GM12873 (cell line): ENCODE measurements around the gene C3.

Source experiments
- TF ChIP-seq, protein P1 (sequence below): IDR thresholded peaks from 2 replicates; pipeline ENCODE4 v1.5.1; 2012; ENCODE audit warnings: low read depth, mild to moderate bottlenecking, moderate library complexity, low read length, control low read depth; ENCODE audit not compliant: insufficient read depth; ENCODE audit errors: missing control alignments

C3 gene

DNA sequence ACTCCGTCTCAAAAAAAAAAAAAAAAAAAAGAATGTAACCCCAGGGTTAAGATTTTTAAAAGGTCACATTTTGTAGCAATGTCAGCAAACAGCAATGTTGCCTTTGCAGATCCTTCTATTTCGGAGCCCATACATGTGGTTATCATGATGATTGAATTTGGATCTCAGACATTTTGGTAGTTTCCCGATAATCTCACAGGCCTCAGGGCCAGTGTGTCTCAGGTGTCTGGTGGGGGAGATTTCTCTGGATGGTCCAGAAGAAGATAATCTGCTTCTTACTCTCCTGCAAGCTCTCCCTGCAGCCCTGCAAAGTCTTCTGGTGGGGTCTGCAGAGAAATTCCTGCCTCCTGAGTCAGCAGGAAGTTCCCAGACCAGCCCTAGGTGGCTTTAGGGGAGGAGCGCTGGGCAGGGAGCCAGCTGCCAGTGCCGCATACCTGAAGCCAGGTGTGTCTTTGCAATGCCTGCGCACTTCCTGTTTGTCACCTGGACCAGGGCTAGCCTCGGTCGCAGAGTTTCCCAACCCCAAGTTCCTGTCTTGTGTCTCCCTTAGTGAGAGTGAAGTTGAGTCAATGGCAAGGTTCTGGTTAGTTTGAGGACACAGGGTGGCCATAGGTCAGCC, 45.4 kb upstream of the C3 start:
- TF ChIP-seq, protein P1, sequence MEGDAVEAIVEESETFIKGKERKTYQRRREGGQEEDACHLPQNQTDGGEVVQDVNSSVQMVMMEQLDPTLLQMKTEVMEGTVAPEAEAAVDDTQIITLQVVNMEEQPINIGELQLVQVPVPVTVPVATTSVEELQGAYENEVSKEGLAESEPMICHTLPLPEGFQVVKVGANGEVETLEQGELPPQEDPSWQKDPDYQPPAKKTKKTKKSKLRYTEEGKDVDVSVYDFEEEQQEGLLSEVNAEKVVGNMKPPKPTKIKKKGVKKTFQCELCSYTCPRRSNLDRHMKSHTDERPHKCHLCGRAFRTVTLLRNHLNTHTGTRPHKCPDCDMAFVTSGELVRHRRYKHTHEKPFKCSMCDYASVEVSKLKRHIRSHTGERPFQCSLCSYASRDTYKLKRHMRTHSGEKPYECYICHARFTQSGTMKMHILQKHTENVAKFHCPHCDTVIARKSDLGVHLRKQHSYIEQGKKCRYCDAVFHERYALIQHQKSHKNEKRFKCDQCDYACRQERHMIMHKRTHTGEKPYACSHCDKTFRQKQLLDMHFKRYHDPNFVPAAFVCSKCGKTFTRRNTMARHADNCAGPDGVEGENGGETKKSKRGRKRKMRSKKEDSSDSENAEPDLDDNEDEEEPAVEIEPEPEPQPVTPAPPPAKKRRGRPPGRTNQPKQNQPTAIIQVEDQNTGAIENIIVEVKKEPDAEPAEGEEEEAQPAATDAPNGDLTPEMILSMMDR, result no peak

DNA sequence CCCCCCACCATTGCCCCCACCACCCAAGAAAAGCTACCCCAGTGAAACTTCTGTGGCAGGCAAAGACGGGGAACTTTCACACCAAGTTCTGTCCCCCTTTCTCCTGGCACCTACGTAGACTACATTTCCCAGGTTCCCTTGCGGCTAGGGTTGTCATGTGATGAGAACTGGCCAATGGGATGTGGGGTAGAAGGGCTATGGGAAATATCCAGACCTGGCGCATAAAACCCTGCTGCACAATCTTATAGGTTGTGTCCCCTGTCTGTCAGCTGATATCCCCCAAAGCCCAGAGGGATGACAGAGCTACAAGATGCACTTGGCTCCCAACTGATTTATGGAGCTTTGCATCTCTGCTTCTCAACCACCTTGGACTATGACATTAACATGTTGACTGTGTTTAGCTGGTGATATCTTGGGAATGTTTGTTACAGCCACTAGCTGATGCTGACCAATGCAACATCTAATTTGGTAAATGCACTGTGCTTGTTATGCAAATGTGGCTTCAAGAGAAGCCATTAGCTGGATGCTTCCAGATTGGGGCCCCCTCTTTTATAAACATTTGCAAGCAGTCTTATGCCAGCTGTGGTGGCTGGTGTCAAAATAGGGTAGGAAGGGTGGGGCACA, 40.7 kb upstream of the C3 start:
- TF ChIP-seq, protein P1, result no peak

DNA sequence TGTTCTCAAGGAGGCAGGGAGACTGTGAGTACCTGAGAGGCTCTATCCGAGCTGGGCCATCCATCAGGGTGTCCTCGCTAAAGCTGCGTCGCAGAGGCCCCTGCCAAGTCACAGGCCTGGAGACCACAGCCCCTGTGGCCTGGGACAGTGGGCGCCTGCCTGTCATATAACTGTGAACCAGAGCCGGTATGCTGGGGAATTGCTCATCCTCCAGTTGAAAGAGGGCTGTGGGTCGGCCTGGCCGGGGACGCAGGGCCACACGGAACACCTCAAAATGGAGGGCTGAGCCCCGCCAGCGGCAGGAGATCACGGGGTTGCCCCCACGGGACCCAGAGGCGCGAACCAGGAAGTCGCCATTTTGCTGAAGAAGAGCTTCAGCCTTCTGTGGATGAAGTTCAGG, 40.2 kb upstream of the C3 start:
- TF ChIP-seq, protein P1, result no peak

DNA sequence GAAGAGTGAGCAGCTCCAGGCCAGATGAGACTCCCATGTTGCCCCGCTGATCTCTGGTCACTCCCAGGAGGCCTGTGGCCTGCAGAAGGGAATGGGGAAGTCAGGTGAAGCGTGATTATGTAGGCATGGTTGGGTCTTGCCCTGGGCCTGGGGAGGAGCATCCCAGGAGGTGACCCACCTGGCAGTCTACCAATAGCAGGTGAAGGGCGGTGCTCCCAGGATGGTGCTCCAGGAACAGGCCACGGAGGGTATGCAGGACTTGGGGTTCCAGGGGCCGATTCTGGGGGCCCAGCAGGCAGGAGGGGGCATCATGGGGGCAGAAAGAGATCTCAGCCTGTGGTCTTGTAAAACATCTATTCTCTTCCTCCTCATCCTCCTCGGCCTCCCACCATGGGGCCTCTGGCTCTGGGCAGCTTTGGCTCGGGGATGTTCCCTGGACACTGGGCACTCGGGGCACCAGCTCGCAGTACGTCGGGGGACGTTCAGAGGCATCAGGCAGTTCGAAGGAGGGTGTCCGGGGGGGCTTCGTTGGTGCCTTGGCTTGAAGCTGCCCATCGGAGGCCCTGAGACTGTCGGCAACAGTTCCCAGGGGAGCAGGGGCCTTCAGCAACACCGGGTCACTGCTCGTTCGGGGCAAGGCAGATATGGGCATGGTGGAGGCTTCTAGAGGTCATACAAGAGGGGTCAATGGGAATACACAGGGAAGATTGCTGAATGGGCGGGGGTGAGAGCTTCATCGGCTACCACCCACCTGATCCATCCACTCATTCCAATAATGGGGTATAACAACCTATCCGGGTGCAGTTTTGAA, 34.4 kb upstream of the C3 start:
- TF ChIP-seq, protein P1, result no peak

DNA sequence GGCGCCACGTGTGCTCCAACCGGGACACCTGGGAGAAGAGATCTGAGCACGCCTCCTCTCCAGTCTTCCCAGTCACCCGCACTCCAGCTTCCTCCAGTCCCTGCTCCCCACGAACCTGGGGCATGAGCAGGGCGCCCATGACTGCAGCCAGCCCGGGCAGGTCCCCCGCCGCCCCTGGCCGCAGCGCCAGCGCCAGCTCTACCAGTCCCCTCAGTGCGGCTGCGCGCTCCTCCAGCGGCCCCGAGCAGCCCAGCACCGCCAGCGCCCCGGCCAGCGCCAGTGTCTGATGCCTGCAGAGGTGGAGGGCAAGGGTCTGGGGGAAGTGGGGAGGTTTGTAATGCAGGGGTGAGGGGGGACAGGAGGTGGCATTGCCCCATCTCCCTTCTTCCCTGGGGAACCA, 33.7 kb upstream of the C3 start:
- TF ChIP-seq, protein P1, result no peak

DNA sequence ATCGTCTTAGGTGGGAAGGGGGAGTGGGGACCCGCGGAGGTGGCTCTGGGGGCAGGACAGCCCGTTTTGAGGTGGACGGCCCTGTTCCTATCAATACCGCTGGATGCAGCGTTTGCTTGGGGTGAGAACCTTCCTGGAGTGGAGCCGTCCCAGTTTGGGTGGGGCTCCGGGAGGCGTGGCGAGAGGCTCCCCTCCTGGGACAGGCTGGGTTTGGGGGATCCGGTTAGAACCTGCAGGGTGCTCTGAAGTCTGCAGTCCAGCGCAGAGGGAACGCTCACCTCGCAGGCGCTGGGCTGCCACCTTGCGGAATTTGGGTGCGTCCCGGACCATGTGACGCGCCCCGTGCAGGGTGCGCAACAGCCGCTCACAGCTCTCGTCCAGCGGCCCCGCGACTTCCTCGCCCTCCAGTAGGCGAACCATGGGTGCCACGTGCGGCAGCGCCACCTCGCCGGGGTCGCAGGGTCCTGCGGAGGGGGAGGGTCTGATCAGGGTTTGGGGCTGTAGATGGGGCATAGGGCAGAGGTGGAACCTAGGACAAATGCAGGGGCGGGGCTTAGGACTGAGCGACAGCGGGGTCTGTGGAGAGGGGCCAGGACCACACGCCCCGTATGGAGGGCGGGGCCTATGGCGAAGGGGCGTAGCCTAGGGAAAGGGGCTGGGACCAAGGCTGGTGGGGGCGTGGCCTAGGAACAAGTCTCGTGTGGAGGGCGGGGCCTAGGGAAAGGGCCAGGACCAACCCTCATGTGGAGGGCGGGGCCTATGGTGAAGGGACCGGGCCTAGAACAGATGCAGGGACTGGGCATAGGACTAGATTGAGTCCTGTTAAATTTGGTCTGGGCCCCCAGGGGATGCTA, 33.0 kb upstream of the C3 start:
- TF ChIP-seq, protein P1, result peak; percentile 61
